Spleen (tissue), 11 donors: Measurements from ENCODE around the gene CTNNA2. TPM values are rescaled to one million over a fixed set of nuclear protein-coding genes. Genes with fewer than 3 reads are reported as not detected.

Source experiments
- DNase-seq: peaks from one replicate; pipeline ENCODE4 v3.0.0-alpha.2; 2020
- H3K27ac ChIP-seq, 8 donors: fragments of 200-600 bp; sonication (generic) in 7 of 8; 1 replicate in 4 of 8; 2 replicates in 4 of 8; pipeline versions ENCODE4 v1.5.0 to v1.8.0; 2016 to 2021; ENCODE audit warnings: inconsistent platforms in 4 of 8, mild to moderate bottlenecking in 4 of 8, moderate library complexity in 1 of 8
- H3K27me3 ChIP-seq, 7 donors: fragments of 200-600 bp; sonication (generic) in 6 of 7; replicated peaks in 1 of 7; 1 replicate in 4 of 7; 2 replicates in 3 of 7; pipeline versions ENCODE4 v1.5.0 to v1.8.0; 2016 to 2021; ENCODE audit warnings: inconsistent platforms in 3 of 7, mild to moderate bottlenecking in 1 of 7
- H3K36me3 ChIP-seq, 6 donors: fragments of 200-600 bp; sonication (generic) in 5 of 6; 1 replicate in 4 of 6; 2 replicates in 2 of 6; pipeline versions ENCODE4 v1.5.0 to v1.8.0; 2016 to 2021; ENCODE audit warnings: inconsistent platforms in 2 of 6
- H3K4me1 ChIP-seq, 6 donors: fragments of 200-600 bp; sonication (generic) in 5 of 6; 1 replicate in 3 of 6; 2 replicates in 3 of 6; pipeline versions ENCODE4 v1.5.0 to v1.8.0; 2016 to 2021; ENCODE audit warnings: inconsistent platforms in 3 of 6
- H3K4me3 ChIP-seq, 8 donors: fragments of 200-600 bp; sonication (generic) in 7 of 8; 1 replicate in 4 of 8; 2 replicates in 4 of 8; pipeline versions ENCODE4 v1.5.0 to v1.8.0; 2016 to 2021; ENCODE audit warnings: inconsistent platforms in 4 of 8, mild to moderate bottlenecking in 4 of 8, moderate library complexity in 2 of 8
- H3K9me3 ChIP-seq, 8 donors: fragments of 200-600 bp; sonication (generic) in 7 of 8; 1 replicate in 4 of 8; 2 replicates in 4 of 8; pipeline versions ENCODE4 v1.5.0 to v1.8.0; 2016 to 2021; ENCODE audit warnings: inconsistent platforms in 4 of 8
- CTCF ChIP-seq, 11 experiments: fragments of 200-600 bp in 7 of 11; fragments of 450-650 bp in 4 of 11; sonication (generic) in 4 of 11; IDR thresholded peaks in 8 of 11; conservative IDR thresholded peaks in 3 of 11; 1 replicate in 7 of 11; 2 replicates in 4 of 11; pipeline versions ENCODE4 v1.4.0 to v1.8.0; 2016 to 2021; ENCODE audit warnings: antibody characterized with exemption in 11 of 11, inconsistent platforms in 4 of 11, mild to moderate bottlenecking in 1 of 11
- POLR2A ChIP-seq, 3 donors: fragments of 450-650 bp; IDR thresholded peaks; one replicate each; pipeline ENCODE4 v1.5.1; 2017; ENCODE audit warnings: antibody characterized with exemption in 3 of 3, mild to moderate bottlenecking in 1 of 3
- POLR2AphosphoS5 ChIP-seq, 3 donors: sonication (generic); formaldehyde crosslinking; IDR thresholded peaks; one replicate each; pipeline ENCODE4 v1.5.1; 2017; ENCODE audit warnings: antibody characterized with exemption in 3 of 3
- WGBS, 5 donors: extraction: QIAGEN DNeasy Blood & Tissue Kit in 3 of 5; methylation state at CpG; one replicate each; pipeline versions ENCODE4 v1.1.5 to v1.1.7; 2013 to 2018; 5-methylcytosine and 5-hydroxymethylcytosine counted together
- intact Hi-C: fragments of 100-400 bp; cut with DNase I; formaldehyde crosslinking; loops from one replicate; pipeline ENCODE4 v1.15.0; 2023; ENCODE audit warnings: low total_unique reads
- polyA plus RNA-seq, 3 donors: library from polyadenylated mRNA; stranded (reverse); fragments of 200-250 nt; gene quantifications; one replicate each; pipeline ENCODE4 v1.2.1, GENCODE V29; 2013
- total RNA-seq, 7 donors: library from RNA; depleted of rRNA in 3 of 7; stranded (reverse); fragments of >200 nt in 3 of 7; fragmentation: NEBNext Ultra II Directional in 4 of 7; extraction: Animal tissue kit (Norgen Biotek cat#: 25700) in 4 of 7; gene quantifications; one replicate each; pipeline versions ENCODE4 v1.1.0 to v1.2.1, GENCODE V29; 2016 to 2021
- donor health status: healthy with polysubstance abuse.
- donor health status: DM: no; HTN: no; CAD: no; lungs with moderate emphysema.
- donor health status: DM: no; HTN: no; CAD: no.
- donor health status: Bipolar disorder and iron deficiency.
- donor health status: healthy.
- donor health status: DM: no; HTN: no; CAD: no.
- donor health status: DM: yes; HTN: yes; CAD: no.

CTNNA2 gene
- total and polyA plus RNA-seq, 10 donors = not detected

- Histone ChIP-seq H3K27ac (no peak overlapping the region), H3K4me3 (no peak overlapping the region), H3K27me3 (no peaks in the 10 kb centered on the region), H3K9me3 (peaks cover 0 to 4% (median 0%) of the 10 kb centered on the region in 8 donors), H3K36me3 (no peaks in the 10 kb centered on the region), H3K4me1 (no peaks in the 10 kb centered on the region)
- TF ChIP-seq POLR2A (IDR thresholded peaks at IDR 0.05) (no peak), POLR2AphosphoS5 (IDR thresholded peaks at IDR 0.05) (no peak), CTCF (IDR thresholded peaks at IDR 0.05 in 8 of 11, conservative IDR thresholded peaks at IDR 0.05 in 3 of 11) (no peak)
- DNase-seq = no peak
- intact Hi-C loops = no loop called here
- 87 to 90% (median 89%) methylated on average over 2 of the region's 2 CpGs for WGBS, 5 donors
Measured at GRCh38 chr2:80042635-80043034, 529.8 kb downstream of the CTNNA2 start.

- no peak overlapping the region for H3K4me3 ChIP-seq
- no peaks in the 10 kb centered on the region for H3K27me3 ChIP-seq
- intact Hi-C loops = no loop called here
- TF ChIP-seq CTCF (IDR thresholded peaks at IDR 0.05 in 8 of 11, conservative IDR thresholded peaks at IDR 0.05 in 3 of 11) = no peak
- no peak for TF ChIP-seq POLR2AphosphoS5 (IDR thresholded peaks at IDR 0.05)
- no peak for TF ChIP-seq POLR2A (IDR thresholded peaks at IDR 0.05)
- 59 to 71% (median 68%) methylated on average over 2 of the region's 2 CpGs for WGBS, 5 donors
- no peaks in the 10 kb centered on the region for H3K36me3 ChIP-seq
- H3K9me3 ChIP-seq = peaks cover 0 to 4% (median 0%) of the 10 kb centered on the region in 8 donors
- no peaks in the 10 kb centered on the region for H3K4me1 ChIP-seq
- no peak overlapping the region for H3K27ac ChIP-seq
- DNase-seq = no peak
Measured at GRCh38 chr2:80048296-80048695, 535.4 kb downstream of the CTNNA2 start.

- Histone ChIP-seq H3K36me3 (no peaks in the 10 kb centered on the region), H3K4me1 (no peaks in the 10 kb centered on the region), H3K9me3 (no peaks in the 10 kb centered on the region), H3K4me3 (no peak overlapping the region), H3K27me3 (no peaks in the 10 kb centered on the region), H3K27ac (no peak overlapping the region)
- DNase-seq = no peak
- TF ChIP-seq POLR2AphosphoS5 (IDR thresholded peaks at IDR 0.05) (no peak), CTCF (IDR thresholded peaks at IDR 0.05 in 8 of 11, conservative IDR thresholded peaks at IDR 0.05 in 3 of 11) (no peak), POLR2A (IDR thresholded peaks at IDR 0.05) (no peak)
- intact Hi-C loops = no loop called here
- WGBS, 5 donors = 13 to 57% (median 29%) methylated on average over 6 of the region's 6 CpGs
Measured at GRCh38 chr2:80050246-80050645, 537.4 kb downstream of the CTNNA2 start.

- Histone ChIP-seq H3K4me3 (no peak overlapping the region), H3K27ac (no peak overlapping the region), H3K36me3 (no peaks in the 10 kb centered on the region), H3K4me1 (no peaks in the 10 kb centered on the region), H3K9me3 (no peaks in the 10 kb centered on the region), H3K27me3 (no peaks in the 10 kb centered on the region)
- intact Hi-C loops = no loop called here
- no peak for DNase-seq
- no peak for TF ChIP-seq POLR2AphosphoS5 (IDR thresholded peaks at IDR 0.05)
- no peak for TF ChIP-seq POLR2A (IDR thresholded peaks at IDR 0.05)
- no peak for TF ChIP-seq CTCF (IDR thresholded peaks at IDR 0.05 in 8 of 11, conservative IDR thresholded peaks at IDR 0.05 in 3 of 11)
- WGBS, 5 donors = 51 to 61% (median 54%) methylated on average over 8 of the region's 8 CpGs
Measured at GRCh38 chr2:80053522-80054345, 540.9 kb downstream of the CTNNA2 start.
